Activated CD8-positive, alpha-beta memory T cell treated with anti-CD3 and anti-CD28 coated beads, Interleukin-2, amount 50 U/mL, for 24 hours (primary cell): Measurements from ENCODE around the gene PTPRR.
"Not testable (repeated sequence)": the region's sequence is repeated elsewhere in the genome, so short reads cannot be mapped to it uniquely, and the experiment has no call there.

Experiments
- DNase-seq: peaks from one replicate; pipeline ENCODE4 v3.0.0-alpha.2; 2020; ENCODE audit errors: extremely low read depth

PTPRR gene

DNA sequence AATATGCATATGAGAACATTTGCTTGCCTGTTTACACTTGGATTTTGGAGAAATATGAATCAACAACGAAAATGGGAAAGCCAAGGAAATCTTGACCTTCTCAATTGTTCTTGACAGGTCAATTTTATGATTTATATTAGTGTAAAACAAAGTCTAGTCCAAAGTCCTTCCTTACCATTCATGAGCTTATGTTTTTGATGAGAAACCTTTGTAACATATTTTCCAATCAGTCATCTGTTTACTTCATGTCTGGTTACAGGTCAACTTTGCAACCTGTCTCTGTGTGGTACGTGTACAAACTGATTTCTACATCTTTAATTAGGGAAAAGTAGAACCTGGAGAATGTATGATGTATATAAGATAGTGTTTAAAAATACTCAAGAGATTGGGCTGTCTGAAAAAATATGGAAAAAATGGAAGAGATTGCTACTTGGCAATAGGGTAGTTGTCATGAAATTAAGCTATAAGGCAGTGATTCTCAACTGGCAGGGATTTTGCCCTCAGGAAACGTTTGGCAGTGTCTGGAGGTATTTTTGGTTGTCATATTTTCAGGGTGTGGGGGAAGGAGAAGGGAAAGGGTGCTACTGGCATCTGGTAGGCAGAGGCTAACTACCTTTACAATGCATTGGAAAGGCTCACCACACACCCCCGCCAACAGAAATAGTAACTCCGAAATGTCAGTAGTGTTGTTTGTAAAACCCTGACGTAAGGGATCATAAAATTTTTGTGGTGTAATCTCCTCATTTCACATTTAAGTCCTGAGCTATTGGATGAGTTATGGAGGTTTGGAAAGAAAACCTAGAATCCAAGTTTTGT lies 172.9 kb downstream of the PTPRR start:
- no peak for DNase-seq

DNA sequence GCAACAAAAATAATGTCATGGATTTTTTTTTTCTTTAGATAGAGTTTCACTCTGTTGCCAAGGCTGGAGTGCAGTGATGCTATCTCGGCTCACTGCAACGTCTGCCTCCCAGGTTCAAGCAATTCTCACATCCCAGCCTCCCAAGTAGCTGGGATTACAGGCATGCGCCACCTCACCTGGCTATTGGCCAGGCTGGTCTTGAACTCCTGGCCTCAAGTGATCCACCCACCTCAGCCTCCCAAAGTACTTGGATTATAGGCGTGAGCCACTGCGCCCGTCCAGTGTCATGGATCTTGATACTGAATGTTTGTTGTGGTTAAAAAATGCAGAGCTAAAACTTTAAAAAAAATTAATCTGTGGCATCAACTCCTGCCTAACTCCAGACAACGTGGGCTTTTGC lies 175.5 kb downstream of the PTPRR start:
- DNase-seq: no peak

GRCh38 chr12:70744178-70744577 lies 176.4 kb downstream of the PTPRR start:
- DNase-seq: no peak

DNA sequence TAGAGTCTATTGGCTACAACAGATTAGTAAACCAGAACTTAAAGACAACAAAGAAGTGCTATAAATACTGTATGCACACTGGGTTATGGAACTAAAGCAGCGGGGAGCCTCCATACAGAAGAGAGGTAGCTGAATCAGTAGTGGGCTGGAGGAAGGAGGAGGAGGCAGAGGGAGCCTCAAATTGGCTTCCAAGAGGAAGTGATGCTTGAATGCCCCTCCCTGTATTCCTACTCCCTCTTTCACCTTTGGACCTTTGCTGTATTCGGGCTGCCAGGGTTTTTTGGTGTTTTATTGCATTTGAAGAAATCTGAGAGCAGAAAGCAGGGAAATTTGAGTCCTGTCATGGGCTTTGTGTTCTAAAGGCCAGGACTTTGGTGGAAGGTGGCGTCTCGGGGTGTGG lies 179.3 kb downstream of the PTPRR start:
- no peak for DNase-seq

GRCh38 chr12:70739756-70740155 lies 180.8 kb downstream of the PTPRR start:
- DNase-seq: no peak

- no peak for DNase-seq
These were observed 184.0 kb downstream of the PTPRR start for GRCh38 chr12:70736351-70737133.

DNA sequence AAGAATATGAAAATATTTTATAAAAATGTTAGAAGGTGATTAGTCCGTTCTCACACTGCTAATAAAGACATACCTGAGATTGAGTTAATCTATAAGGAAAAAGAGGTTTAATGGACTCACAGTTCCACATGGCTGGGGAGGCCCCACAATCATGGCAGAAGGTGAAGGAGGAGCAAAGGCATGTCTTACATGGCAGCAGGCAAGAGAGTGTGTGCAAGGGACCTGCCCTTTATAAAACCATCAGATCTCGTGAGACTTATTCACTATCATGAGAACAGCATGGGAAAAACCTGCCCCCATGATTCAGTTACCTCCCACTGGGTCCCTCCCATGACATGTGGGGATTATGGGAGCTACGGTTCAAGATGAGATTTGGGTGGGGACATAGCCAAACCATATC lies 185.3 kb downstream of the PTPRR start:
- not testable (repeated sequence) for DNase-seq

GRCh38 chr12:70733385-70733784 lies 187.2 kb downstream of the PTPRR start:
- DNase-seq: no peak

- DNase-seq: no peak
These were observed 188.3 kb downstream of the PTPRR start for GRCh38 chr12:70732287-70732686.

DNA sequence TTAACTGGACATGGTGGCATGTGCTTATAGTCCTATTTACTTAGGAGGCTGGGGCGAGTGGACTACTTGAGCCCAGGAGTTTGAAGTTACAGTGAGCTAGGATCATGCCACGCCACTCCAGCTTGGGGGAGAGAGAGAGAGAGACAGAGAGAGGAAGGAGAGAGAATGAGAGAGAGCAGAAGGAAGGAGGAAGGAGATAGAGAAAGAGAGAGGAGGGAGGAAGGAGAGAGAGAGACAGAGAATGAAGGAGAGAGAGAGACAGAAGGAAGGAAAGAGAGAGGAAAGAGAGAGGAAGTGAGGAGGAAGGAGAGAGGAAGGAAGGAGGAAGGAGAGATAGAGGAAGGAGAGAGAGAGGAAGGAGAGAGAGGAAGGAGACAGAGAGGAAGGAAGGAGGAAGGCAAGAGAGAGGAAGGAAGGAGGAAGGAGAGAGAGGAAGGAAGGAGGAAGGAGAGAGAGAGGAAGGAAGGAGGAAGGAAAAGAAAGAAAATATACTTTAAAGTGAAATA lies 189.8 kb downstream of the PTPRR start:
- no peak for DNase-seq

GRCh38 chr12:70724444-70724843 lies 196.1 kb downstream of the PTPRR start:
- no peak for DNase-seq

DNA sequence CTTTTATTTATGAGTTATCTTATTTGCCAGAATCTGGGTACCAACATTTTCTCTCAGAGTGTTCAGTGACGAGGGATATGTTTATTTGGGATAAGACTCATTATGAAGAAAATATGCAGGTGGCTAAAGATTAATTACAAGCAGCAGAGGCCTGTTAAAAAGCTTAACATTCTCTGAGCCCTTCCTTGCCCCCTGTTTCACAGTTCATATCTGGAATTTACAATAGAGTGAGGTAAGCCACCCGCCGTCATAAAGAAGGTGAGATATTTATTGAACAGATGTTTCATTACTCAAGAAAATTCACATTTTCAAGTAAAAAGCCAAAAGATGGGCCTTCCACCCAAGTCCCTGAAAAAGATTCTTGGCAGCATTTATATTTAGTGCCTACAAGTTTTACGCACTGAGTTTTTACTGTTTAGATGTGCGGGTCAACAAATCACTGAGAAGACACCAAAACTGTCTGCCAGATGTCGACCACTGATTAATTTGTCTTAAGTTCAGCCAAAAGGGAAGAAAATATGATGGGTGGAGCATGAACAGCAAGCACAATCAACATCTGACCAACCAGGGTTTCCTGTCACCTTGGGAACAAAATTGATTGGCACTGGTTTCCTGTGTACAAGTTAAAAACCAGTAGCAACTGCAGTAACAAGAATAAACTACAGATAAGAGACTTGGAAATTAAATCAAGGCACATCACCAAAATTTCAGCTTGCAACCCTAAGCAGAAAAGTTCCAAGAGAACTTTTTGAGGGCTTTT lies 197.8 kb downstream of the PTPRR start:
- no peak for DNase-seq

- no peak for DNase-seq
These were observed 198.7 kb downstream of the PTPRR start for GRCh38 chr12:70721656-70722357.

GRCh38 chr12:70721216-70721615 lies 199.3 kb downstream of the PTPRR start:
- no peak for DNase-seq

- DNase-seq: no peak
These were observed 200.7 kb downstream of the PTPRR start for GRCh38 chr12:70719672-70720420.

DNA sequence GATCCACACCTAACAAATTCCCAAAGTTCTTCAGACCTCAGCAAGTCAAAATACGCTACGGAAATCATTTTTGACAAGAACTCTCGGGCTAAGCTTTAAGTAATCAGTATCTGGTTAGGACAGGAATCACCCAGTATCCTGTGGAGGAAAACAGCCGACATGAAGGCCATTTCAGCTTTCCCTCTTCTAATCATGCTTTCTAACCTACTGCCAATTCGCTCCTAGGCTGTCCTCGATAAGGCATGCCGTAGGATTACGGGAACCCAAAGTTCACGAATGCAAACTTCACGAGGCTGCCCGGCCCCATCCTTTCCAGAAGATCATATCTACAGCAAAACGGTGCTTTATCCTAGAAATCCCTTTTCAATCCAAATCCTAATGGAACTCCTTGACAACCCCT lies 201.5 kb downstream of the PTPRR start:
- no peak for DNase-seq

DNA sequence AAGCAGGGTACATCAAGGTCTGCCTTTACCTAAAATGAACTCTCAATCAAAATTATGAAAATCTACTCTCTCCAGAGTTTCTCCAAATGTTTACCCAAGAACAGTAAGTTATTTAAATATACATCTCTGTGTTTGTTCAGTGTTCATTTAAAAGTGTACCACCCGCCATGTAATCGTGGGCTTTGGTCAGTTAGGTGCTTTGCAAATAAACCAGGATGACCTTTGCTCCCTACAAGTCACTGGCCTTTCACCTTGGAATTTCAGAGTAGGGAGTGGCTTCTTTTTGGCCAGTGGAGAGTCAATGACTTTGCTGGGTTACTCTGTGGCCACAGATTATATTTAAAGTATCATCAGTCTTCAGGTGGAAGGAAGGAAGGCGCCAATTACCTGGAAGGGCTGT lies 208.7 kb downstream of the PTPRR start:
- DNase-seq: no peak

DNA sequence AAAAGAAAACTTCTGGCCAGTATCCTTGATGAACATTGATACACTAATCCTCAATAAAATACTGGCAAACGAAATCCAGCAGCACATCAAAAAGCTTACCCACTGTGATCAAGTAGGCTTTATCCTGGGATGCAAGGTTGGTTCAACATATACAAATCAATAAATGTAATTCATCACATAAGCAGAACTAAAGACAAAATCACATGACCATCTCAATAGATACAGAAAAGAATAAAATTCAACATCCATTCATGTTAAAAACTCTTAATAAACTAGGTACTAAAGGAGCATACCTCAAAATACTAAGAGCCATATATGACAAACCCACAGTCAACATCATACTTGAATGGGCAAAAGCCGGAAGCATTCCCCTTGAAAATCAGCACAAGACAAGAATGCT lies 211.5 kb downstream of the PTPRR start:
- no peak for DNase-seq

DNA sequence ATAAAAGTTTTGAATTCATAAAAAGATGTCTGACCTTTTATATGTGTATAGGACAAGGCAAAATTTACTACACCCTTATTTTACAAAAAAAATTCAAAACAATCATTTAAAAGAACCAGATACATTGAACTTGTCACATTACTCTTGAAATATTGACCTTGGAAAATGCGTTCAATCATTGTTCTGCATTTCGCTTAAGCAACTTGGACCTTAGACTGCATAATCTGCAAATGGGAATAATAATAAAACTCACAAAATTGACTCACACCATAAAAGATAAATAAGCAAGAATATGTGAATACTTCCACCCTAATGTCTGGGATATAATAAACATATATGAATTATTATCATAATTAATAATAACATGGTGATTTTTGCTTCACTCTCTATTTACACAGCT lies 213.9 kb downstream of the PTPRR start:
- DNase-seq: no peak

- DNase-seq: no peak
These were observed 222.2 kb downstream of the PTPRR start for GRCh38 chr12:70698345-70698744.
